ENCODE measurements around the gene SPATC1L.
"Not testable (repeated sequence)": the region's sequence is repeated elsewhere in the genome, so short reads cannot be mapped to it uniquely, and the experiment has no call there.

The SPATC1L gene

DNA sequence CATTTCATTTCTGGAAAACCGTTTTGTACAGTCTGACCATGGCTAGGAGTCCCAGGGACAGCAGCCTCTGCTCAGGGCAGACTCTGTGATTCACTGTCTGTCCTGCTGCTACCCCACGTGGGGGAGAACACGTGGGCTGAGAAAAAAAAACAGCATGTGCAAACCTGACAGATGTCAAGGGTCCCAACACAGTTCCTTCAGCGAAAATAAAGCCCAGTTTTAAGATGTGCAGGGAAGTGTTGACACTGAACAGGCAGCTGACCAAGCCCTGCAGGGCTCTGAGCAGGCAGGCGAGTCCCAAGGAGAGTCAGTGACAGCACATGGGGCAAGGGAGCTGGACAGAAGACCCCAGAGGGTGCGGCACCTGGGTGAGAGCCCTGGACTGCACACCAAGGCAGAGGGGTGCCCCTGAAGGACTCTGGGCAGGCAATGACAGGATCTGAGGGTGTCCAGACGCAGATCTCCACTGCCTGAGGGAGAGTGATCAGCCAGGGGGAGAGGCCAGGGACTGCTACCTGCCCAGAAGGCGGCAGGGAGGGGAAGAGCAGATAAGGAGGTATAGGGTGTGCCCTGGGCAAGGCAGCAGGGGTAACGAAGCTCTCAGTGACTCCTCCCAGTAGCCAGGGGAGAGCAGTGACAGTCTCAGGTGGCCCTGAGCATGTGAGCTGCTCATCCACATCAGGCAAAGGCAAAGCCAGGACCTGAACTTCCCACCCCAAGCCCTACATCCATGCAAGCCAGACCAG, 5.1 kb upstream of the SPATC1L start:
- peaks cover 8% of the 10 kb centered on the region for H3K36me3 Mint-ChIP-seq (ENCODE audit: insufficient read depth)
- no peak for ATAC-seq (replicated peaks)
- DNase-seq, result no peak
- peak overlapping the region in 1 of 2 donors; percentile 29 for H3K27ac Mint-ChIP-seq
- H3K27me3 Mint-ChIP-seq, result no peaks in the 10 kb centered on the region
- H3K4me3 Mint-ChIP-seq, result no peak overlapping the region
- no peaks in the 10 kb centered on the region for H3K9me3 Mint-ChIP-seq
- H3K4me1 Mint-ChIP-seq (ENCODE audit: low read depth in 2 of 2), result peaks cover 0 to 7% of the 10 kb centered on the region in 2 donors

DNA sequence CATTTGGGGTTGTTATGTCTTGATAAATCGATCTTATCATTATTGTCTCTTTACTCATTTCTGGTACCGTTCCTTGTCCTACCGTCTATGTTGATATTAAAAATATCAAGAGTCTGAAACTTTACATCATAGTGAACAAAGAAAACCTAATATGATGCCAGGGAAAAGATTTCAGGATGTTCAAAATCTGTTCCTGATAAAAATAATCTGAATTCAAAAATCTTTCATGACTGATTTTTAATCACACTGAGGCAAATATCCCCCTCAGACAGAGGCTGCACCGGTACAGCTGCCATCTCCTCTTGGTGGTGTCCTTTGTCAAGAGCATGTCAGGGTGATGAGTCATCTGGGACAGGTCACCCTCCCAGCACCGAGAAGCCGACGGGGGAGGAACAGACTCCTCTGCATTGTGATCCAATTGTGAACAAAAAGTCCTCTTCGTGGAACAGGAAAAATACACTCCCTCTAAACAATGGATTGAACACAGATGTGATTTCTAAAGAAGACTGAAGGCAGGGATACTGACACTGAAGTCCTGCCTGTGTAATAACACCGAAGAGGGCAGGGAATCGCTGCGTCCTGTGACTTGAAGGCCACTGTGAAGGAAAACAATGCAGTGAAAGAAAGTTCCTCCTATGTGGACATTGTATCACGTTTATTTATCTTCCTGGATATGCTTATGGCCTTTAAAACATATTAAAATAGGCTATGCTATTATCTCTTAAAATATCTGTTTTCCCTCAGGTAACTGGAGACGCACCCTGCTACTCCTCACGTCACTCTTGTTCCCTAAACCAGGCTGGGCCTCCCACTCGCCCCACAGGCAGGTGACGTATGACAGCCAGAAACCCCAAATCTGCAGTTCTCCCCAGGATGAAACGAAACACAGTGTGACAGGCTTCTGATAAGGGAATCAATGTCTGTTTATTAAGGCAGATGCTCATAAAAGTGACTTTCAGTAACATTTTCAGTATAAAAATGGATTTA, 4.3 kb upstream of the SPATC1L start:
- no peak for DNase-seq
- no peak for ATAC-seq (replicated peaks)
- Mint-ChIP-seq H3K27ac (peak overlapping the region; percentile 12 to 29), H3K9me3 (no peaks in the 10 kb centered on the region), H3K4me1 (ENCODE audit: low read depth in 2 of 2) (peaks cover 0 to 7% of the 10 kb centered on the region in 2 donors), H3K4me3 (no peak overlapping the region), H3K36me3 (ENCODE audit: insufficient read depth) (peaks cover 6% of the 10 kb centered on the region), H3K27me3 (no peaks in the 10 kb centered on the region)

DNA sequence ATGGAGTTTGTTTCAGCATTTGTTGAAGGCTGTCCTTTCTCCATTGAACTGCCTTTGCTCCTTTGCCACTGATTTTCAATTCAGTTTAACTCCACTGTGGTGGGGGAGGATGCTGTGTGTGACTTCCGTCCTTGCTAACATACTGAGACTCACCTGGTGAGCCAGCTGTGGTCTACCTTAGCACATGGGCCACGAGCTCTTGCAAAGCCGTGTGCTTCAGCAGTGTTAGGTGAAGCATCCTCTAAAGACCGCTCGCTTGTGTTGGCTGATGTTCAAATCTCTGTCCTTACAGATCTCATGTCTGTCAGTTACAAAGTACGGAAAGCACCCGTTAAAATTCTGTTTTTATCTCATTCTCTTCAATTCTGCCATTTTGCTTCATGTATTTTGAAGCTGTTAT, 3.6 kb upstream of the SPATC1L start:
- DNase-seq, result no peak
- no peak overlapping the region for H3K4me3 Mint-ChIP-seq
- H3K27ac Mint-ChIP-seq, result peak overlapping the region in 1 of 2 donors; percentile 12
- peaks cover 0 to 4% of the 10 kb centered on the region in 2 donors for H3K27me3 Mint-ChIP-seq
- H3K36me3 Mint-ChIP-seq (ENCODE audit: insufficient read depth), result peaks cover 6% of the 10 kb centered on the region
- ATAC-seq (replicated peaks), result no peak
- no peaks in the 10 kb centered on the region for H3K9me3 Mint-ChIP-seq
- peaks cover 0 to 7% of the 10 kb centered on the region in 2 donors for H3K4me1 Mint-ChIP-seq (ENCODE audit: low read depth in 2 of 2)

DNA sequence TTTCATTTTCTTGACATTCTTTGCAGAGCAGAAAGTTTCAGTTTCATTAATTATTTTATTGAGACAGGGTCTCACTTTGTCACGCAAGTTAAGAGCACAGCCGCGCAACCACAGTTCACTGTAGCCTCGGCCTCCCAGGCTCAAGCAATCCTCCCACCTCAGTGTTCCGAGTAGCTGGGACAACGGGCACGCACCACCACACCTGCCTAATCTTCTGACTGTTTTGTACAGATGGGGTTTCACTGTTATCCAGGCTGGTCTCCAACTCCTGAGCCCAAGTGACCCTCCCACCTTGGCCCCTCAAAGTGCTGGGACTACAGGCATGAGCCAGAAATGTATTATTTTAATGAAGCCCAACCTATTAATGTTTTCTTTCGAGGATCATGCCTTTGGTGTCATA, 3.0 kb upstream of the SPATC1L start:
- H3K27me3 Mint-ChIP-seq, result peaks cover 0 to 9% of the 10 kb centered on the region in 2 donors

DNA sequence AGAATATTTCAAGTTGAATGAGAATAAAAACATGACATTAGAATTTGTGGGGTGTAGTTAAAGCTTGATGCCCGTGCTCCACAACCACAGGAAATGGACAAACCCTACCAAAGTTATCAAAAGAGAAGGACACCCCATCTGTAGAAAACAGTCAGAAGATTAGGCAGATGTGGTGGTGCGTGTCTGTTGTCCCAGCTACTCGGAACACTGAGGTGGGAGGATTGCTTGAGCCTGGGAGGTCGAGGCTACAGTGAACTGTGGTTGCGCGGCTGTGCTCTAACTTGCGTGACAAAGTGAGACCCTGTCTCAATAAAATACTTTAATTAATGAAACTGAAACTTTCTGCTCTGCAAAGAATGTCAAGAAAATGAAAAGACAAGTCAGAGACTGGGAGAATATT, 1.5 kb upstream of the SPATC1L start:
- no peak for ATAC-seq (replicated peaks)
- Mint-ChIP-seq H3K9me3 (no peaks in the 10 kb centered on the region), H3K4me3 (peak overlapping the region in 1 of 2 donors; percentile 77), H3K36me3 (ENCODE audit: insufficient read depth) (peaks cover 6% of the 10 kb centered on the region), H3K4me1 (ENCODE audit: low read depth in 2 of 2) (peaks cover 0 to 7% of the 10 kb centered on the region in 2 donors), H3K27me3 (peaks cover 0 to 9% of the 10 kb centered on the region in 2 donors), H3K27ac (no peak overlapping the region)
- no peak for DNase-seq

More for the DNA sequence above, 3.0 kb upstream of the SPATC1L start:
- peaks cover 6% of the 10 kb centered on the region for H3K36me3 Mint-ChIP-seq (ENCODE audit: insufficient read depth)
- no peak overlapping the region for H3K27ac Mint-ChIP-seq
- H3K4me3 Mint-ChIP-seq, result no peak overlapping the region
- H3K9me3 Mint-ChIP-seq, result no peaks in the 10 kb centered on the region
- ATAC-seq (replicated peaks) (no peak), DNase-seq (no peak)
- peaks cover 0 to 7% of the 10 kb centered on the region in 2 donors for H3K4me1 Mint-ChIP-seq (ENCODE audit: low read depth in 2 of 2)

DNA sequence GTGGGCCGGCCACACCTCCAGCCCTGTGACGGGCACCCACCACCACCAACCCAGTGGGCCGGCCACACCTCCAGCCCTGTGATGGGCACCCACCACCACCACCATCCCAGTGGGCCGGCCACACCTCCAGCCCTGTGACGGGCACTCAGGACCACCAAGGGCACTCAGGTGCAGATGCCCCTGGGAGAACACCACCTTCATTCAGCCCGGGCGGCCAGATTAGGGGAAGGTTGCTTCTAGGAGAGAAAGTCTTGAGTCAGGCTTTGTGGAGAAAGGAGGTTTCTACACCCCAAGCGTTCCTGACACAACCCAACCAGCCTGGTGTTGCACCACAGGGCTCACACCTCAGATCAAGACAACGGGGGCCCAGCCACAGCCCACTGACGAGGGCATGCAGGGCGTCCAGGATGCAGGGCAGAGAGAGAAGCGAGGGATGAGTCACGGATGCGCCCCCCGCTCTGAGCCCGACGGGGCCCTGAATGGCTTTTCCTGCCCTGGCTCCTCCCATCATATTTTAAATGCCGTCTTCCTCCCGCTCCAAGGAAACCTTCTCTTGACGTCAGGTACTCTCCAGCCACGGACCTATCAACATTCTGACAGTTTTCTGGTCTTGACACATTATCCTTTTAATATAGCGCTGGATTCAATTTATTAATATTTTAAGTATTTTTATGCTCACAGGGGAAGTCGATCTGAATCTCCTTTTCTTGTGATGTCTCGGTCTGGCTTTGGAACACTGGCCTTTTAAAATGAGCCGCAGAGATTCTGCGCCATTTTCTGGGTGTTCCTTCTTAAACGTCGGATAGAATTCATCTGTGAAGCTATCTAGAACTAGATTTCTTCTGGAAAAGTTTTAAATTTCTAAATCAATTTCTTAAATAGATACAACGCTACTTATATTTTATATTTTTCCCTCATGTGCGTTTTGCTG, 631 bp upstream of the SPATC1L start:
- DNase-seq (peak; percentile 61 to 79 (median 66)), ATAC-seq (replicated peaks) (peak; percentile 96)
- peak overlapping the region; percentile 73 to 77 for H3K4me3 Mint-ChIP-seq
- peaks cover 8% of the 10 kb centered on the region for H3K36me3 Mint-ChIP-seq (ENCODE audit: insufficient read depth)
- H3K9me3 Mint-ChIP-seq, result no peaks in the 10 kb centered on the region
- peaks cover 0 to 7% of the 10 kb centered on the region in 2 donors for H3K4me1 Mint-ChIP-seq (ENCODE audit: low read depth in 2 of 2)
- peak overlapping the region; percentile 76 to 77 for H3K27ac Mint-ChIP-seq
- H3K27me3 Mint-ChIP-seq, result peaks cover 0 to 9% of the 10 kb centered on the region in 2 donors

DNA sequence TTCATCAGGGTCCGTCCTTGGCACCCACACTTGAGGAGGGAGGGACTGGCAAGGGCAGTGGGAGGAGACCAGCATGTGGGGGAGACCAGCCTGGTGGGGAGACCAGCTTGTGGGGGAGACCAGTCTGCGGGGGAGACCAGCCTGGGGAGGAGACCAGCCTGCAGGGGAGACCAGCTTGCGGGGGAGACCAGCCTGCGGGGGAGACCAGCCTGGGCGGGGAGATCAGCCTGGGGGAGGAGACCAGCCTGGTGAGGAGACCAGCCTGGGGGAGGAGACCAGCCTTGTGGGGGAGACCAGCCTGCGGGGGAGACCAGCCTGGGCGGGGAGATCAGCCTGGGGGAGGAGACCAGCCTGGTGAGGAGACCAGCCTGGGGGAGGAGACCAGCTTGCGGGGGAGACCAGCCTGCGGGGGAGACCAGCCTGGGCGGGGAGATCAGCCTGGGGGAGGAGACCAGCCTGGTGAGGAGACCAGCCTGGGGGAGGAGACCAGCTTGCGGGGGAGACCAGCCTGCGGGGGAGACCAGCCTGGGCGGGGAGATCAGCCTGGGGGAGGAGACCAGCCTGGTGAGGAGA, 836 bp downstream of the SPATC1L start:
- H3K9me3 Mint-ChIP-seq; H3K27ac Mint-ChIP-seq; H3K27me3 Mint-ChIP-seq; H3K36me3 Mint-ChIP-seq (ENCODE audit: insufficient read depth); H3K4me1 Mint-ChIP-seq (ENCODE audit: low read depth in 2 of 2); ATAC-seq (replicated peaks); DNase-seq: not testable (repeated sequence)
- H3K4me3 Mint-ChIP-seq, result peak overlapping the region; percentile 40 to 55

DNA sequence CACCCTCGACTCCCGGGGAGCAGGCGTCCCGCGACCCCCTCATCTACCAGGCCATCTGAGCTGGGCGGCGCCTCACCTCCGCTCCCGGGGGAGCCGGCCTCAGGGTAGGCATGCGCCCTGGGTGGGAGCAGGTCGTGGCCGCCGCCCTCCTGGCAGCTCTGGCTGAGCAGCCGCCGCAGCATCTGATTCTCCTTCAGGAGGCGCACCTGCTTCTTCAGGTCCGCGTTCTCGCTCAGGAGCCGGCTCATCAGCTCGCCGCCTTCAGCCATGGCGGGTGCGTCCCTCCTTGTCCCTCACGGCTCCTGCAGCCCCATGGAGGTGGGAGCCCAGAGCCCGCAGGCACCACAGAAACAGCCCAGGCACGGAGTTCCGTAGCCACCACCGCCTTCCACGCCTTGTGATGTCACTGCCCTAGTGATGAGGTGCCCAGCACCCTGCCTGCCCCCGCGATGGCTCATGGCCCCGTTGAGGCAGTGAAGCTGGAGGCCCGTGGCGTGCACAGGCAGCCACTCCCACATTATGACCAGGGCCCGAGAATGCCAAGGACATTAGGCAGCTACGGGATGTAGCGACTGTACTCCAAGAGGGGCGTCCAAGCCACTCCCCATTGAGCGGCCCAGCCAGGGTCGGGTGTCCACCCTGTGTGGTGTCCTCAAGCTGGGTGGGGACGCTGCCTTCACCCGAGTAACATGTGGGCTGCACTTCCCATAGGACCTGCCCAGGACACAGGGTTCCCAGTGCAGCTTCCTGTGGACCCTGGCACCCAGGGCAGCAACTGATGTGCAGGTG, 1.5 kb downstream of the SPATC1L start:
- peak overlapping the region; percentile 40 to 55 for H3K4me3 Mint-ChIP-seq
- H3K27ac Mint-ChIP-seq, result no peak overlapping the region
- peaks cover 10% of the 10 kb centered on the region for H3K36me3 Mint-ChIP-seq (ENCODE audit: insufficient read depth)
- H3K4me1 Mint-ChIP-seq (ENCODE audit: low read depth in 2 of 2), result peaks cover 0 to 7% of the 10 kb centered on the region in 2 donors
- no peak for DNase-seq
- peaks cover 0 to under 1% of the 10 kb centered on the region in 2 donors for H3K9me3 Mint-ChIP-seq
- ATAC-seq (replicated peaks), result no peak
- peaks cover 0 to 9% of the 10 kb centered on the region in 2 donors for H3K27me3 Mint-ChIP-seq

DNA sequence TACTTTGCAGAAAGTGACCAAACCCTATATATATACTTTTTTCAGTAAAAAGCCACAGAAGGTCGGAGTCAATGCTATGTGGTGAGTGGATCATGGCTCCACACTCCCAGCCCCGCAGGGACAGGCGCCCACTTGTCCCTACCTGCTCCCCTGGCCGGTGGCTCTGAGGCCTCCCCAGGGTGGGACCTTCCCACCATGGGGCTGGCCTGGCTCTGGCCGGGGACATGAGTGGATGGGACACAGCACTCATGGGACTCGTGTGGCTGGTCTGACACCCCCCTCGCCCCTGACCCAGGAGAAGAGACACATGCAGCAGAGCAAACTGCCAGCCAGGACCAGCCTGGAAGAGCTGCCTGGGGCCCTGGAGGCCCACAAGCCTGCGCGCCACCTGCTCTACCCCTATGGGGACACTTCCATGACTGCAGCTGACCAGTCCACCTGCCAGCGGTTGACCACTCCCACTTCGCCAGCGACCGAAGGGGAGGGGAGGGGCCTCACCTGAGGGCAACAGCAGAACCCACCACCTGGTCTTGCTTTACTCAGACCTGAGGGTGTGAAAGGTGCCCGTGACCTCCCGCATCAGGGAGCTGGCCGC, 2.2 kb downstream of the SPATC1L start:
- Mint-ChIP-seq H3K36me3 (ENCODE audit: insufficient read depth) (peaks cover 5% of the 10 kb centered on the region), H3K4me1 (ENCODE audit: low read depth in 2 of 2) (peaks cover 0 to 10% of the 10 kb centered on the region in 2 donors), H3K9me3 (peaks cover 0 to 2% of the 10 kb centered on the region in 2 donors), H3K27me3 (peaks cover 0 to 9% of the 10 kb centered on the region in 2 donors), H3K27ac (no peak overlapping the region), H3K4me3 (no peak overlapping the region)
- ATAC-seq (replicated peaks) (no peak), DNase-seq (no peak)

DNA sequence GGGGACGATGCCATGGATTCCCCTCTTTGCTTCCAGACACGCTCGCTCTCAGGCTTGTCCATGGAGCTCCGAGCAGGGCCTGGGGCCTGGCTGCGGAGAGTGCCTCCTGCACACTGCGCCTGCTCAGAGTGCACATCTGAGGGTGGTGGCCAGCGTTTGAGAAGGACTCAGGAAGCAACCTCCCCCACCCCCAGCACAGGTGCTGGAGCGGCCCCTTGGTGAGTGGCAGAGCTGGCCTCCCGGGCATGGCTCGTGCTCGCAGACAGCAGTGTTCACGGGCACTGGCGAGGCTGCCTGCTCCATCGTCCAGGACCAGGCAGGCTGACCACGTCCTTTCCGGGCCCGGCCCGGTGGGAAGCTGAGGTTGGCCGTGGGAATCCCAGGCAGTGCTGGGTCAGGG, 2.8 kb downstream of the SPATC1L start:
- Mint-ChIP-seq H3K4me3 (no peak overlapping the region), H3K36me3 (ENCODE audit: insufficient read depth) (peaks cover 4% of the 10 kb centered on the region), H3K27ac (no peak overlapping the region), H3K4me1 (ENCODE audit: low read depth in 2 of 2) (peaks cover 0 to 10% of the 10 kb centered on the region in 2 donors), H3K9me3 (peaks cover 0 to 2% of the 10 kb centered on the region in 2 donors), H3K27me3 (peaks cover 0 to 13% of the 10 kb centered on the region in 2 donors)
- DNase-seq (no peak), ATAC-seq (replicated peaks) (no peak)

DNA sequence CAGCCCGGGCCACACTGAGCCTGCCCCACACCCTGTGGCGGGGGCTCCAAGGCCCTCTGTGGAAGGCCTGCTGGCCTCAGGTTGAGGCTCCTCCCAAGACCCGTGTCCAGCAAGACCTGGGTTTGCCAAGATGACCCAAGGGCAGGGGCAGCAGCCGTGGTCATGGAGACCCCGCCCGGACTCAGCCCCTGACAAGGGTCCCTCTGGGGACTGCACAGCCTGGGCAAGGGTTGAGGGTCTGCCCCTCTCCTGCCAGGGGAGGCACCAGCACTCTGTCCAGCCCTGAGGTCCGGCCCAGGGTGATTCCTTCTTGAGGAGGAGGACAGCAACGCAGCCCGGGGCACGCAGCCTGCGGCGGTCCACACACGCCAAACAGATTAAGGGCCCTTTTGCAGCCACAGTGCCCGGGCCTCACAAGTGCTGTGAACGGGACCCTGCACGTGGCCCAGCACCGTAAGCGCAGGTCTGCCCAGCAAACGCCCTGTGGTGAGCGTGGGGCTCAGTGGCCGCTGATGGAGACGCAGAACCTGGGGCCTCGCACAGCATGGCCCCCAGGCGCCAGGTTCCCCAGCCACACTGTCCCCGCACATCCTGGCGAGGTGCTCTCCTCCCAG, 3.4 kb downstream of the SPATC1L start:
- no peak overlapping the region for H3K4me3 Mint-ChIP-seq
- H3K27ac Mint-ChIP-seq, result no peak overlapping the region
- peaks cover 4% of the 10 kb centered on the region for H3K36me3 Mint-ChIP-seq (ENCODE audit: insufficient read depth)
- no peak for DNase-seq
- H3K4me1 Mint-ChIP-seq (ENCODE audit: low read depth in 2 of 2), result peaks cover 0 to 10% of the 10 kb centered on the region in 2 donors
- ATAC-seq (replicated peaks), result no peak
- peaks cover 0 to 19% of the 10 kb centered on the region in 2 donors for H3K27me3 Mint-ChIP-seq
- H3K9me3 Mint-ChIP-seq, result peaks cover 0 to 4% of the 10 kb centered on the region in 2 donors
